GM23338 (cell line): ENCODE results near the gene SLC25A48. TPM values are rescaled to one million over a fixed set of nuclear protein-coding genes. Genes with fewer than 3 reads are reported as not detected.
"Not testable (repeated sequence)": the region's sequence is repeated elsewhere in the genome, so short reads cannot be mapped to it uniquely, and the experiment has no call there.

ENCODE experiments used
- ATAC-seq: fragments of 200-7000 bp; cut with Tn5 transposase; 3 replicates; pipeline ENCODE4 v1.9.1; 2020
- DNase-seq: peaks from one replicate; pipeline ENCODE4 v3.0.0-alpha.2; 2015; ENCODE audit warnings: low spot score
- H2AFZ ChIP-seq: fragments of 200-600 bp; sonication (generic); 2 replicates; pipeline ENCODE4 v1.8.0; 2016; ENCODE audit warnings: antibody characterized with exemption, mild to moderate bottlenecking, moderate library complexity
- H3F3A ChIP-seq: fragments of 200-600 bp; sonication (generic); replicated peaks from 2 replicates; pipeline ENCODE4 v1.8.0; 2017; ENCODE audit warnings: antibody characterized with exemption, mixed run types, low read depth
- H3K27ac ChIP-seq: fragments of 200-600 bp; sonication (generic); 2 replicates; pipeline ENCODE4 v1.6.1; 2016; ENCODE audit warnings: low read depth
- H3K27me3 ChIP-seq: fragments of 200-600 bp; sonication (generic); 2 replicates; pipeline ENCODE4 v1.8.0; 2016; ENCODE audit warnings: mild to moderate bottlenecking, mixed run types, moderate library complexity; ENCODE audit not compliant: insufficient read depth
- H3K36me3 ChIP-seq: fragments of 200-600 bp; sonication (generic); 2 replicates; pipeline ENCODE4 v1.8.0; 2016; ENCODE audit warnings: mild to moderate bottlenecking; ENCODE audit not compliant: insufficient read depth
- H3K4me1 ChIP-seq: fragments of 200-600 bp; sonication (generic); 2 replicates; pipeline ENCODE4 v1.8.0; 2016; ENCODE audit warnings: mild to moderate bottlenecking, moderate library complexity; ENCODE audit not compliant: insufficient read depth
- H3K4me2 ChIP-seq: fragments of 200-600 bp; sonication (generic); 2 replicates; pipeline ENCODE4 v1.7.1; 2017; ENCODE audit warnings: mixed run types
- H3K4me3 ChIP-seq: fragments of 200-600 bp; sonication (generic); 2 replicates; pipeline ENCODE4 v1.6.1; 2016; ENCODE audit warnings: mixed run types
- H3K79me2 ChIP-seq: fragments of 200-600 bp; sonication (generic); replicated peaks from 2 replicates; pipeline ENCODE4 v1.8.0; 2017; ENCODE audit warnings: mild to moderate bottlenecking; ENCODE audit not compliant: insufficient read depth
- H3K9me2 ChIP-seq: fragments of 200-600 bp; sonication (generic); 2 replicates; pipeline ENCODE4 v1.8.0; 2017; ENCODE audit not compliant: insufficient read depth
- H4K20me1 ChIP-seq: fragments of 200-600 bp; sonication (generic); replicated peaks from 2 replicates; pipeline ENCODE4 v1.8.0; 2017; ENCODE audit warnings: mild to moderate bottlenecking; ENCODE audit not compliant: insufficient read depth
- H3K27ac Mint-ChIP-seq: 2 replicates; pipeline ENCODE4 v1.8.0; 2020; ENCODE audit warnings: inconsistent platforms, mild to moderate bottlenecking, moderate library complexity, mixed read lengths
- H3K27me3 Mint-ChIP-seq: 3 replicates; pipeline ENCODE4 v1.8.0; 2022; ENCODE audit warnings: low read depth, mild to moderate bottlenecking, moderate library complexity, mixed read lengths, inconsistent platforms; ENCODE audit not compliant: insufficient read depth, poor library complexity
- H3K36me3 Mint-ChIP-seq: 3 replicates; pipeline ENCODE4 v1.8.0; 2021; ENCODE audit warnings: low read depth, mild to moderate bottlenecking, inconsistent platforms, moderate library complexity, mixed read lengths
- H3K4me1 Mint-ChIP-seq: 3 replicates; pipeline ENCODE4 v1.8.0; 2020; ENCODE audit warnings: mild to moderate bottlenecking, inconsistent platforms, mixed read lengths
- H3K4me3 Mint-ChIP-seq: 3 replicates; pipeline ENCODE4 v1.8.0; 2021; ENCODE audit warnings: moderate library complexity, mild to moderate bottlenecking, inconsistent platforms, mixed read lengths
- H3K9me3 Mint-ChIP-seq: 3 replicates; pipeline ENCODE4 v1.8.0; 2020; ENCODE audit warnings: moderate library complexity, mild to moderate bottlenecking, inconsistent platforms, mixed read lengths
- CTCF ChIP-seq, 2 experiments: fragments of 200-600 bp in 1 of 2; sonication (generic) in 1 of 2; conservative IDR thresholded peaks; 2 replicates each; pipeline versions ENCODE4 v1.5.1 to v1.6.1; 2016 to 2017; ENCODE audit warnings: antibody characterized with exemption in 2 of 2, low read depth in 2 of 2, mild to moderate bottlenecking in 2 of 2, moderate library complexity in 1 of 2
- ETS1 ChIP-seq: IDR thresholded peaks from 2 replicates; pipeline ENCODE4 v1.6.1; 2016; ENCODE audit warnings: antibody characterized with exemption
- EZH2 ChIP-seq: fragments of 200-600 bp; sonication (generic); IDR thresholded peaks from one replicate; pipeline ENCODE4 v1.8.0; 2017; ENCODE audit warnings: antibody characterized with exemption, mild to moderate bottlenecking, low read depth; ENCODE audit not compliant: unreplicated experiment
- EZH2phosphoT487 ChIP-seq: fragments of 200-600 bp; sonication (generic); IDR thresholded peaks from one replicate; pipeline ENCODE4 v1.8.1; 2018; ENCODE audit warnings: antibody characterized with exemption; ENCODE audit not compliant: unreplicated experiment
- STAT1 ChIP-seq: IDR thresholded peaks from one replicate; pipeline ENCODE4 v1.6.1; 2016; ENCODE audit warnings: antibody characterized with exemption; ENCODE audit not compliant: unreplicated experiment
- ZNF331 ChIP-seq: fragments of 250-450 bp; sonication (Bioruptor Pico); IDR thresholded peaks from 2 replicates; pipeline ENCODE4 v1.5.0; 2020; ENCODE audit warnings: low read depth, mild to moderate bottlenecking, moderate library complexity
- ZNF462 ChIP-seq: fragments of 250-450 bp; sonication (Bioruptor Pico); IDR thresholded peaks from 2 replicates; pipeline ENCODE4 v1.5.0; 2020; ENCODE audit warnings: mild to moderate bottlenecking, moderate library complexity
- polyA plus RNA-seq: library from polyadenylated mRNA; unstranded; fragments of >200 nt; fragmentation: Nextera tagmentation; extraction: Ambion mirVana; gene quantifications from 2 replicates; pipeline ENCODE4 v1.2.1, GENCODE V29; 2016
- total RNA-seq: library from RNA; depleted of rRNA; stranded (reverse); fragments of >200 nt; shearing (Covaris generic); gene quantifications from 2 replicates; pipeline ENCODE4 v1.2.3, GENCODE V29; 2014

The SLC25A48 gene
- total and polyA plus RNA-seq, 2 experiments from 2014 or later, result 1.1 to 1.5 TPM

GRCh38 chr5:135857630-135858311 lies 23.3 kb downstream of the SLC25A48 start:
- peaks cover 2% of the 10 kb centered on the region for H3K27me3 Mint-ChIP-seq
- no peak for DNase-seq
- H2AFZ ChIP-seq, result no peak overlapping the region
- no peaks in the 10 kb centered on the region for H3K4me1 ChIP-seq
- no peaks in the 10 kb centered on the region for H3F3A ChIP-seq
- no peak overlapping the region for H3K4me3 Mint-ChIP-seq
- H3K4me2 ChIP-seq, result no peak overlapping the region
- peaks cover 5% of the 10 kb centered on the region; the same call in 1 of the 2 replicates for H3K9me2 ChIP-seq
- no peaks in the 10 kb centered on the region for H3K4me1 Mint-ChIP-seq
- no peaks in the 10 kb centered on the region for H3K79me2 ChIP-seq
- no peaks in the 10 kb centered on the region for H3K36me3 ChIP-seq
- H3K27me3 ChIP-seq, result no peaks in the 10 kb centered on the region
- H3K4me3 ChIP-seq, result no peak overlapping the region
- H3K27ac ChIP-seq, result no peak overlapping the region
- no peaks in the 10 kb centered on the region for H4K20me1 ChIP-seq
- ATAC-seq, result no peak
- no peaks in the 10 kb centered on the region for H3K9me3 Mint-ChIP-seq
- TF ChIP-seq ETS1 (no peak), STAT1 (no peak), ZNF462 (CRISPR knock-in tag) (no peak), EZH2 (no peak), ZNF331 (CRISPR knock-in tag) (no peak), EZH2phosphoT487 (no peak), CTCF (conservative IDR thresholded peaks at IDR 0.05; ENCODE audit: low read depth in 2 of 2) (no peak)
- H3K27ac Mint-ChIP-seq, result no peak overlapping the region
- no peaks in the 10 kb centered on the region; the same call in 2 of the 3 replicates for H3K36me3 Mint-ChIP-seq

GRCh38 chr5:135859186-135859585 lies 24.7 kb downstream of the SLC25A48 start:
- H3K27me3 Mint-ChIP-seq, H3K4me3 Mint-ChIP-seq, H3K27me3 ChIP-seq, H3K4me2 ChIP-seq, H4K20me1 ChIP-seq, H2AFZ ChIP-seq, H3K4me1 Mint-ChIP-seq, ATAC-seq, H3K36me3 ChIP-seq, H3K36me3 Mint-ChIP-seq, H3K9me2 ChIP-seq, H3K27ac Mint-ChIP-seq, H3K4me1 ChIP-seq, H3F3A ChIP-seq, H3K4me3 ChIP-seq, H3K27ac ChIP-seq, H3K9me3 Mint-ChIP-seq, DNase-seq, H3K79me2 ChIP-seq: not testable (repeated sequence)
